HL-60 (cell line): Measurements from ENCODE around the gene FBXL17.

Experiments
- CTCF ChIP-seq: IDR thresholded peaks from one replicate; pipeline ENCODE4 v1.5.1; 2011; ENCODE audit warnings: low read length, control low read depth, inconsistent platforms; ENCODE audit not compliant: insufficient read depth
- GABPA ChIP-seq: IDR thresholded peaks from 2 replicates; pipeline ENCODE4 v1.6.1; 2012; ENCODE audit warnings: low read depth

- TF ChIP-seq GABPA (no peak), CTCF (no peak)
Measured at GRCh38 chr5:107937204-107937603, 444.7 kb downstream of the FBXL17 start.
